Endothelial cell of umbilical vein (primary cell): Measurements from ENCODE around the gene INTS11. TPM values are rescaled to one million over a fixed set of nuclear protein-coding genes. Genes with fewer than 3 reads are reported as not detected.

Source experiments
- BruUV-seq: library from RNA; stranded (reverse); fragments of 400-500 nt; replicated peaks from 2 replicates; lab custom pipeline; 2021; lab: Mats Ljungman, UMichigan
- CTCF ChIA-PET: fragments of 300-600, 350-600 bp; sonication (Branson Sonifier 250); formaldehyde crosslinking; loops from one replicate; lab custom pipeline; 2021; ENCODE audit warnings: antibody characterized with exemption, inconsistent platforms; lab: Charles Lee
- POLR2A ChIA-PET: fragments of 300-600, 350-600 bp; sonication (Branson Sonifier 250); formaldehyde crosslinking; loops from one replicate; lab custom pipeline; 2021; ENCODE audit warnings: antibody characterized with exemption, inconsistent platforms; lab: Charles Lee
- DNase-seq: peaks from one replicate; pipeline ENCODE4 v3.0.0-alpha.2; 2011; ENCODE audit warnings: low read depth, low spot score
- FAIRE-seq: peaks from 2 replicates; lab custom pipeline; 2011; peaks lifted over from hg19 to GRCh38; lab: Jason Lieb, UNC
- H2AFZ ChIP-seq: 2 replicates; pipeline ENCODE4 v1.6.0; 2012; ENCODE audit warnings: low read depth, low read length, control low read depth, inconsistent platforms
- H3K27ac ChIP-seq: 2 replicates; pipeline ENCODE4 v1.5.1; 2011; ENCODE audit warnings: low read depth, mild to moderate bottlenecking, control low read depth, low read length, moderate library complexity; ENCODE audit not compliant: insufficient read depth
- H3K27me3 ChIP-seq, 2 experiments: 2 replicates each; pipeline versions ENCODE4 v1.6.0 to v1.6.1; 2011; ENCODE audit warnings: low read length in 2 of 2, mixed read lengths in 1 of 2; ENCODE audit not compliant: control insufficient read depth in 2 of 2, insufficient read depth in 2 of 2
- H3K36me3 ChIP-seq, 2 experiments: 2 replicates in 1 of 2; 3 replicates in 1 of 2; pipeline ENCODE4 v1.5.1; 2011; ENCODE audit warnings: low read length in 2 of 2, mild to moderate bottlenecking in 1 of 2, moderate library complexity in 1 of 2; ENCODE audit not compliant: control insufficient read depth in 2 of 2, insufficient read depth in 2 of 2; ENCODE audit errors: extremely low read depth in 1 of 2
- H3K4me1 ChIP-seq: 3 replicates; pipeline ENCODE4 v1.5.1; 2011; ENCODE audit warnings: mild to moderate bottlenecking, low read length; ENCODE audit not compliant: control insufficient read depth, insufficient read depth; ENCODE audit errors: extremely low read depth
- H3K4me2 ChIP-seq: 2 replicates; pipeline ENCODE4 v1.6.1; 2011; ENCODE audit warnings: low read length, control low read depth, mixed read lengths; ENCODE audit not compliant: insufficient read depth
- H3K4me3 ChIP-seq, 3 experiments: fragments of 200-600 bp in 1 of 3; sonication (generic), shearing (Covaris generic) in 1 of 3; replicated peaks in 1 of 3; 2 replicates each; pipeline ENCODE4 v1.5.1; 2011 to 2016; ENCODE audit warnings: control low read depth in 3 of 3, low read length in 3 of 3, mild to moderate bottlenecking in 2 of 3, inconsistent platforms in 1 of 3, low read depth in 1 of 3, moderate library complexity in 1 of 3; ENCODE audit not compliant: insufficient read depth in 1 of 3
- H3K79me2 ChIP-seq: 2 replicates; pipeline ENCODE4 v1.6.0; 2012; ENCODE audit warnings: low read length, inconsistent platforms; ENCODE audit not compliant: control insufficient read depth, insufficient read depth
- H3K9ac ChIP-seq: replicated peaks from 2 replicates; pipeline ENCODE3; 2011; ENCODE audit warnings: low read length, control low read depth; ENCODE audit not compliant: insufficient read depth; ENCODE audit errors: extremely low read depth
- H3K9me1 ChIP-seq: replicated peaks from 3 replicates; pipeline ENCODE4 v1.6.0; 2011; ENCODE audit warnings: mild to moderate bottlenecking, low read length; ENCODE audit not compliant: control insufficient read depth, insufficient read depth; ENCODE audit errors: extremely low read depth
- H3K9me3 ChIP-seq: replicated peaks from 2 replicates; pipeline ENCODE4 v1.5.1; 2012; ENCODE audit warnings: low read length, inconsistent platforms; ENCODE audit not compliant: control insufficient read depth, insufficient read depth
- H4K20me1 ChIP-seq: replicated peaks from 2 replicates; pipeline ENCODE3; 2011; ENCODE audit warnings: mild to moderate bottlenecking, low read length; ENCODE audit not compliant: control insufficient read depth, insufficient read depth; ENCODE audit errors: extremely low read depth
- EZH2 ChIP-seq: IDR thresholded peaks from 2 replicates; pipeline ENCODE4 v1.6.1; 2012; ENCODE audit warnings: borderline replicate concordance, low read depth, mild to moderate bottlenecking, moderate library complexity, low read length, inconsistent platforms; ENCODE audit not compliant: severe bottlenecking
- FOS ChIP-seq: IDR thresholded peaks from 2 replicates; pipeline ENCODE4 v1.6.1; 2011; ENCODE audit warnings: mild to moderate bottlenecking, low read length, moderate library complexity, borderline replicate concordance; ENCODE audit not compliant: insufficient read depth
- GATA2 ChIP-seq: IDR thresholded peaks from 2 replicates; pipeline ENCODE4 v1.7.0; 2011; ENCODE audit warnings: low read depth, mild to moderate bottlenecking, moderate library complexity, mixed read lengths, low read length; ENCODE audit not compliant: insufficient read length, insufficient read depth
- JUN ChIP-seq: IDR thresholded peaks from 2 replicates; pipeline ENCODE4 v1.6.1; 2011; ENCODE audit warnings: borderline replicate concordance, low read depth; ENCODE audit not compliant: insufficient read length, insufficient read depth
- MYC ChIP-seq: IDR thresholded peaks from one replicate; pipeline ENCODE4 v1.6.1; 2011; ENCODE audit warnings: mild to moderate bottlenecking, low read depth, low read length
- POLR2A ChIP-seq: IDR thresholded peaks from 2 replicates; pipeline ENCODE4 v1.6.1; 2012; ENCODE audit warnings: low read depth, mild to moderate bottlenecking, control low read depth, low read length
- POLR2AphosphoS5 ChIP-seq: IDR thresholded peaks from 2 replicates; pipeline ENCODE4 v1.6.1; 2012; ENCODE audit warnings: low read depth, mild to moderate bottlenecking, control low read depth, low read length, moderate library complexity; ENCODE audit not compliant: insufficient read depth
- dilution Hi-C: fragments of 300-500 bp; cut with MboI; formaldehyde crosslinking; loops from one replicate; pipeline ENCODE4 v1.15.0; 2019; ENCODE audit warnings: low sequenced_read_pairs; ENCODE audit not compliant: extremely low pct_ligation_motif_present
- intact Hi-C: fragments of 100-400 bp; cut with micrococcal nuclease; formaldehyde crosslinking; loops from one replicate; pipeline ENCODE4 v1.10.0; 2022
- polyA plus RNA-seq, 4 experiments: library from polyadenylated mRNA; depleted of rRNA in 3 of 4; stranded (reverse) in 3 of 4; unstranded in 1 of 4; fragments of >200 nt; gene quantifications; 2 replicates each; pipeline versions ENCODE4 v1.2.1 to v1.2.3, GENCODE V29; 2011 to 2012; ENCODE audit warnings: missing spikeins in 1 of 4
- total RNA-seq: library from RNA; stranded (reverse); gene quantifications from 2 replicates; pipeline ENCODE4 v1.2.3, GENCODE V29; 2021
- TF ChIP-seq, protein P1 (sequence below), 2 donors: IDR thresholded peaks; 1 replicate in 1 of 2; 2 replicates in 1 of 2; pipeline ENCODE4 v1.5.1; 2011; ENCODE audit warnings: low read length in 2 of 2, mild to moderate bottlenecking in 2 of 2, moderate library complexity in 2 of 2, control low read depth in 1 of 2, inconsistent platforms in 1 of 2, low read depth in 1 of 2; ENCODE audit not compliant: insufficient read depth in 1 of 2; ENCODE audit errors: extremely low read depth in 1 of 2
- TF ChIP-seq, protein P2 (sequence below): IDR thresholded peaks from 2 replicates; pipeline ENCODE4 v1.6.1; 2011; ENCODE audit not compliant: insufficient read depth, insufficient read length

Gene INTS11
- total and polyA plus RNA-seq, 2 donors (not counting 3 experiments of a cell fraction or from before 2014, with no cell fraction given), result 132 to 222 TPM

DNA sequence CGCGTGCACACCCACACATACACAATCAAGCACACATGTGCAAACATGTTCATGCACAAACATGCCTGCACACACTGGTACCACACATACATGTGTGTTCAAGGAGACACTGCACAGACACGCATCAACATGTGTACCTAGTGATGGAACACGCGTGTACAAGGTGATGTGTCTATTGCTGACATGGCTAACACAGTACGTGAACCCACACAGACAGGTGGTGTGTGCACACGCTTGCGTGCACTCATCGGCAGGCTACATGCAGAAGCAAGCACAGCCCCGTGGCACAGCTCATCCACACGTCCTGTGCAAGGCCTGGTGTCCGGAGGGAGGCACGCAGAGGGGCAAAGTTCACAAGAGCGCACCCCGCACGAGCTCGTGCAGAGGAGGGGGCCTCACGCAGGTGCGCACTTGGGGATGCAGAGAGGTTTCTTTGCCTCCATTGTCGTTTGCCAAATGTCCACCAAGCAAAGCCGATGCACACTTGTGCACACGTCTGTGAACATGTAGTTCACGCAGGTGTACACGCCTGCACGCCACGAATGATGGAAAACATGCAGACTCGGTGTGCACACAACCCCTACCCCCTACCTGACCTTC, 17.7 kb downstream of the INTS11 start:
- FAIRE-seq, result no peak
- CTCF ChIA-PET, result no interaction called here
- Histone ChIP-seq H3K9me1 (no peaks in the 10 kb centered on the region), H3K4me2 (peak overlapping the region; percentile 21), H2AFZ (no peak overlapping the region), H3K36me3 (peaks cover 0 to 10% of the 10 kb centered on the region in 2 experiments), H3K79me2 (no peaks in the 10 kb centered on the region), H3K4me3 (peak overlapping the region in 2 of 3 experiments; percentile 28 to 94), H3K9me3 (no peaks in the 10 kb centered on the region), H3K9ac (no peak overlapping the region), H3K4me1 (peaks cover 15% of the 10 kb centered on the region), H4K20me1 (no peaks in the 10 kb centered on the region), H3K27me3 (no peaks in the 10 kb centered on the region), H3K27ac (no peak overlapping the region)
- intact Hi-C loops (loop anchor here (5.0 kb wide), 1 partner anchor 184 kb away; no protein-coding TSS in a partner anchor), dilution Hi-C loops (no loop called here)
- POLR2A ChIA-PET, result no interaction called here
- DNase-seq, result no peak
- TSS peak; percentile 11 for BruUV-seq
- no peak for TF ChIP-seq POLR2A
- TF ChIP-seq GATA2, result no peak
- TF ChIP-seq EZH2, result no peak
- TF ChIP-seq, protein P1, sequence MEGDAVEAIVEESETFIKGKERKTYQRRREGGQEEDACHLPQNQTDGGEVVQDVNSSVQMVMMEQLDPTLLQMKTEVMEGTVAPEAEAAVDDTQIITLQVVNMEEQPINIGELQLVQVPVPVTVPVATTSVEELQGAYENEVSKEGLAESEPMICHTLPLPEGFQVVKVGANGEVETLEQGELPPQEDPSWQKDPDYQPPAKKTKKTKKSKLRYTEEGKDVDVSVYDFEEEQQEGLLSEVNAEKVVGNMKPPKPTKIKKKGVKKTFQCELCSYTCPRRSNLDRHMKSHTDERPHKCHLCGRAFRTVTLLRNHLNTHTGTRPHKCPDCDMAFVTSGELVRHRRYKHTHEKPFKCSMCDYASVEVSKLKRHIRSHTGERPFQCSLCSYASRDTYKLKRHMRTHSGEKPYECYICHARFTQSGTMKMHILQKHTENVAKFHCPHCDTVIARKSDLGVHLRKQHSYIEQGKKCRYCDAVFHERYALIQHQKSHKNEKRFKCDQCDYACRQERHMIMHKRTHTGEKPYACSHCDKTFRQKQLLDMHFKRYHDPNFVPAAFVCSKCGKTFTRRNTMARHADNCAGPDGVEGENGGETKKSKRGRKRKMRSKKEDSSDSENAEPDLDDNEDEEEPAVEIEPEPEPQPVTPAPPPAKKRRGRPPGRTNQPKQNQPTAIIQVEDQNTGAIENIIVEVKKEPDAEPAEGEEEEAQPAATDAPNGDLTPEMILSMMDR (IDR thresholded peaks at IDR 0.05; ENCODE audit: extremely low read depth in 1 of 2, insufficient read depth in 1 of 2, low read depth in 1 of 2, low read length in 2 of 2), result no peak
- no peak for TF ChIP-seq JUN
- TF ChIP-seq POLR2AphosphoS5, result no peak
- TF ChIP-seq MYC, result no peak
- TF ChIP-seq, protein P2, sequence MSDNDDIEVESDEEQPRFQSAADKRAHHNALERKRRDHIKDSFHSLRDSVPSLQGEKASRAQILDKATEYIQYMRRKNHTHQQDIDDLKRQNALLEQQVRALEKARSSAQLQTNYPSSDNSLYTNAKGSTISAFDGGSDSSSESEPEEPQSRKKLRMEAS, result no peak
- TF ChIP-seq FOS, result no peak
